Loucy (cell line): Measurements from ENCODE around the gene GPR150.
A peak's percentile ranks its signal among the peaks of the same experiment; 100 is the strongest.
"Not testable (repeated sequence)": the region's sequence is repeated elsewhere in the genome, so short reads cannot be mapped to it uniquely, and the experiment has no call there.

Experiments used
- H2AFZ ChIP-seq: fragments of 200-600 bp; sonication (generic); 2 replicates; pipeline ENCODE4 v1.6.0; 2016; ENCODE audit warnings: antibody characterized with exemption, mild to moderate bottlenecking, low read length, moderate library complexity
- H3F3A ChIP-seq: fragments of 200-600 bp; 2 replicates; pipeline ENCODE4 v1.6.0; 2016; ENCODE audit warnings: antibody characterized with exemption, low read depth, mild to moderate bottlenecking
- H3K27me3 ChIP-seq: fragments of 200-600 bp; sonication (generic); 2 replicates; pipeline ENCODE4 v1.6.1; 2014; ENCODE audit warnings: low read length, mild to moderate bottlenecking; ENCODE audit not compliant: insufficient read depth, poor library complexity, severe bottlenecking
- H3K36me3 ChIP-seq: fragments of 200-600 bp; sonication (generic); 2 replicates; pipeline ENCODE4 v1.6.1; 2016; ENCODE audit warnings: low read length; ENCODE audit not compliant: insufficient read depth
- H3K4me1 ChIP-seq: fragments of 200-600 bp; sonication (generic); 2 replicates; pipeline ENCODE4 v1.5.1; 2014; ENCODE audit warnings: low read length, mild to moderate bottlenecking; ENCODE audit not compliant: insufficient read depth, poor library complexity, severe bottlenecking
- H3K4me2 ChIP-seq: fragments of 200-600 bp; sonication (generic); 2 replicates; pipeline ENCODE4 v1.6.0; 2014; ENCODE audit warnings: antibody characterized with exemption, low read length, low read depth, mild to moderate bottlenecking; ENCODE audit not compliant: poor library complexity, severe bottlenecking
- H3K4me3 ChIP-seq: fragments of 200-600 bp; sonication (generic); 2 replicates; pipeline ENCODE4 v1.5.1; 2014; ENCODE audit warnings: low read length, mild to moderate bottlenecking, mixed read lengths; ENCODE audit not compliant: poor library complexity, severe bottlenecking
- H3K79me2 ChIP-seq: fragments of 200-600 bp; sonication (generic); 2 replicates; pipeline ENCODE4 v1.6.1; 2014; ENCODE audit warnings: low read length; ENCODE audit not compliant: insufficient read depth
- H3K9ac ChIP-seq: fragments of 200-600 bp; sonication (generic); 2 replicates; pipeline ENCODE4 v1.6.0; 2014; ENCODE audit warnings: mild to moderate bottlenecking, low read depth, low read length, moderate library complexity; ENCODE audit not compliant: poor library complexity, severe bottlenecking
- H3K9me2 ChIP-seq: fragments of 200-600 bp; sonication (generic); replicated peaks from 2 replicates; pipeline ENCODE4 v1.6.1; 2016; ENCODE audit warnings: low read depth, low read length, mixed read lengths
- H3K9me3 ChIP-seq: fragments of 200-600 bp; sonication (generic); 2 replicates; pipeline ENCODE4 v1.6.1; 2014; ENCODE audit warnings: mild to moderate bottlenecking, antibody characterized with exemption, low read length, low read depth; ENCODE audit not compliant: insufficient read depth
- H4K20me1 ChIP-seq: fragments of 200-600 bp; sonication (generic); 2 replicates; pipeline ENCODE4 v1.6.0; 2014; ENCODE audit warnings: antibody characterized with exemption, low read length, mild to moderate bottlenecking; ENCODE audit not compliant: insufficient read depth, poor library complexity, severe bottlenecking
- EZH2phosphoT487 ChIP-seq: fragments of 200-600 bp; IDR thresholded peaks from 2 replicates; pipeline ENCODE4 v1.6.1; 2018; ENCODE audit warnings: antibody characterized with exemption, mild to moderate bottlenecking, moderate library complexity, borderline replicate concordance
- TF ChIP-seq, protein P1 (sequence below): fragments of 200-600 bp; sonication (generic); conservative IDR thresholded peaks from 2 replicates; pipeline ENCODE4 v1.5.1; 2014; ENCODE audit warnings: mild to moderate bottlenecking, antibody characterized with exemption, low read length

The GPR150 gene

DNA sequence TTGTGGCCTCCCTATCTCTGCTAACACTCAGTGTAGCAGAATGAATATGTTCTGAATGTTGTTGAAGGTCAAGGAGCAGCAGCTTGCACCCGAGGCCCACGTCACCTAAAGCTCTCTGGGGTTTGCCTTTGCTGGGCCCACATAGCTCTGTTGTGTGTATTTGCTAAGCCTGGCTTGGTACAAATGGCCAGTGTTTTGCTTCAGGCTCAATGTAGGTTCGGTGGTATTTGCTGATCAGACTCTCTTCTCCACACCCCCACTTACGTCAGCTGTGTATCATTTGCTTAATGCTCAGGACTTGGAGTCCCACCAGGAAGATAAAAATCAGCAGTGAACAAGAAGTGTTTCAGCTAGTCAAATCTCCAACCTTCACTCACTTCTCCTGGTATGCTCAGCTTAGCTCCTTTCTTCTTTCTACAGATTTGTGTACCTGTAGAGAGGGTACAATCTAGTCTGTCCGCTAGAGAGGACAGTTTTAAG is 21.9 kb downstream of the GPR150 start:
- Histone ChIP-seq H3K79me2 (no peaks in the 10 kb centered on the region), H4K20me1 (no peaks in the 10 kb centered on the region), H3K9me2 (no peaks in the 10 kb centered on the region), H3K4me1 (peaks cover 30% of the 10 kb centered on the region), H3K9me3 (no peaks in the 10 kb centered on the region), H3K4me3 (no peak overlapping the region), H3K27me3 (no peaks in the 10 kb centered on the region), H3K36me3 (no peaks in the 10 kb centered on the region), H3F3A (no peaks in the 10 kb centered on the region; the same call in 1 of the 2 replicates), H3K4me2 (no peak overlapping the region), H3K9ac (no peak overlapping the region), H2AFZ (no peak overlapping the region; the same call in 1 of the 2 replicates)
- TF ChIP-seq, protein P1, sequence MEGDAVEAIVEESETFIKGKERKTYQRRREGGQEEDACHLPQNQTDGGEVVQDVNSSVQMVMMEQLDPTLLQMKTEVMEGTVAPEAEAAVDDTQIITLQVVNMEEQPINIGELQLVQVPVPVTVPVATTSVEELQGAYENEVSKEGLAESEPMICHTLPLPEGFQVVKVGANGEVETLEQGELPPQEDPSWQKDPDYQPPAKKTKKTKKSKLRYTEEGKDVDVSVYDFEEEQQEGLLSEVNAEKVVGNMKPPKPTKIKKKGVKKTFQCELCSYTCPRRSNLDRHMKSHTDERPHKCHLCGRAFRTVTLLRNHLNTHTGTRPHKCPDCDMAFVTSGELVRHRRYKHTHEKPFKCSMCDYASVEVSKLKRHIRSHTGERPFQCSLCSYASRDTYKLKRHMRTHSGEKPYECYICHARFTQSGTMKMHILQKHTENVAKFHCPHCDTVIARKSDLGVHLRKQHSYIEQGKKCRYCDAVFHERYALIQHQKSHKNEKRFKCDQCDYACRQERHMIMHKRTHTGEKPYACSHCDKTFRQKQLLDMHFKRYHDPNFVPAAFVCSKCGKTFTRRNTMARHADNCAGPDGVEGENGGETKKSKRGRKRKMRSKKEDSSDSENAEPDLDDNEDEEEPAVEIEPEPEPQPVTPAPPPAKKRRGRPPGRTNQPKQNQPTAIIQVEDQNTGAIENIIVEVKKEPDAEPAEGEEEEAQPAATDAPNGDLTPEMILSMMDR = no peak
- TF ChIP-seq EZH2phosphoT487 = no peak

GRCh38 chr5:95643152-95643551 is 23.3 kb downstream of the GPR150 start:
- TF ChIP-seq, protein P1 = no peak
- no peak for TF ChIP-seq EZH2phosphoT487
- Histone ChIP-seq H3K9me2 (no peaks in the 10 kb centered on the region), H3K79me2 (no peaks in the 10 kb centered on the region), H3K9me3 (no peaks in the 10 kb centered on the region), H3F3A (peaks cover 10% of the 10 kb centered on the region; the same call in 1 of the 2 replicates), H3K4me2 (no peak overlapping the region), H3K4me1 (peaks cover 43% of the 10 kb centered on the region), H3K9ac (no peak overlapping the region), H2AFZ (no peak overlapping the region), H3K36me3 (no peaks in the 10 kb centered on the region), H3K27me3 (no peaks in the 10 kb centered on the region), H3K4me3 (no peak overlapping the region), H4K20me1 (no peaks in the 10 kb centered on the region)

DNA sequence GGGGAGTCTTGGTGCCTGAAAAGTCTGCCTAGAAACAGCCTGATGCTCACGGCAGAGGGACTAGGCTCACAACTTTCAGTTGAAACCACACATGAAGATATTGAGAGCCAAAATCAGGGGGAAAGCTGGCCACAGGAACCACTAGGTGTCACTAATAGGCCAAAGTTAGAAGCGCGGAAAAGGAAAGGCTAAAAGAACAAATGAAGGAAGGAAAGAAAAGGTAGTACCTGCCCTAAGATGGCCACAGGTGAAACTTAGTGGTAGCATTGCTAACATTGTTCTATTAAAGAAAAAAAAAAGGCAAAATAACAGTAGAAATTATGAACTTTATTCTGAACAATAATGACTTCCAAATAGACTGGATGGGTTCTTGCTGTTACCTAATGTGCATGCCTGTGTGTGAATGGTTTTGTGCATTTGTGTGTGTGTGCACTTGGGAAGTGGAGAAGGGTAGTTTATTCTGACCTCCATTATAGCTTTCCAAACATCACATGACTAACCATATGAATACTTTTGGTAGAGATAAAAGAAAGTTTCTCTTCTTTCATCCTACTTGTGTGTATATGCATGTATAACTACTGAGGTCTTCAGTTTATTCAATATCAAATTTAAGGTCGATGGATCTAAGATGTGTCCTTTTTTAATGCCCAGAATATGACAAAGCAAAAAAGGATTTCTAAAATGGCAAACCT is 24.6 kb downstream of the GPR150 start:
- H3K4me3 ChIP-seq = peak overlapping the region; percentile 19
- peaks cover 56% of the 10 kb centered on the region for H3K4me1 ChIP-seq
- H3F3A ChIP-seq = peaks cover 10% of the 10 kb centered on the region; the same call in 1 of the 2 replicates
- no peaks in the 10 kb centered on the region for H3K9me2 ChIP-seq
- TF ChIP-seq EZH2phosphoT487 = no peak
- TF ChIP-seq, protein P1 = peak; percentile 89
- no peaks in the 10 kb centered on the region for H4K20me1 ChIP-seq
- H3K79me2 ChIP-seq = peaks cover 5% of the 10 kb centered on the region
- no peaks in the 10 kb centered on the region for H3K27me3 ChIP-seq
- no peaks in the 10 kb centered on the region for H3K36me3 ChIP-seq
- peak overlapping the region; percentile 57 for H3K4me2 ChIP-seq
- H2AFZ ChIP-seq = peak overlapping the region; percentile 90
- no peaks in the 10 kb centered on the region for H3K9me3 ChIP-seq
- peak overlapping the region; percentile 56 for H3K9ac ChIP-seq

- not testable (repeated sequence) for H3K9me2 ChIP-seq, H3K9me3 ChIP-seq, H2AFZ ChIP-seq, H3K36me3 ChIP-seq, H4K20me1 ChIP-seq, H3K27me3 ChIP-seq
- peaks cover 16% of the 10 kb centered on the region for H3K79me2 ChIP-seq
- H3F3A ChIP-seq = peaks cover 10% of the 10 kb centered on the region; the same call in 1 of the 2 replicates
- peak overlapping the region; percentile 71 for H3K4me2 ChIP-seq
- peak overlapping the region; percentile 33 for H3K9ac ChIP-seq
- peaks cover 66% of the 10 kb centered on the region for H3K4me1 ChIP-seq
- peak overlapping the region; percentile 46 for H3K4me3 ChIP-seq
Observed at GRCh38 chr5:95646226-95646568, 26.3 kb downstream of the GPR150 start.
